ENCODE results near the gene KIF18B. TPM values are rescaled to one million over a fixed set of nuclear protein-coding genes. Genes with fewer than 3 reads are reported as not detected.

The KIF18B gene
- total RNA-seq, 1 experiment from 2014 or later, result 82.2 TPM

- ChIA-PET POLR2A (interaction anchor here (0.6 to 1.3 kb wide), 3 partner anchors 7 to 178 kb away, joined by 3 read pairs; partner anchors contain the start of gene HEXIM1), CTCF (interaction anchor here (0.6 to 5.5 kb wide), 14 partner anchors 8 to 191 kb away, joined by 3 to 117 read pairs (median 12); partner anchors contain the start of gene ACBD4)
- Mint-ChIP-seq H3K36me3 (no peaks in the 10 kb centered on the region), H3K27ac (no peak overlapping the region), H3K4me3 (peak overlapping the region; percentile 92), H3K4me1 (peaks cover 36% of the 10 kb centered on the region), H3K9me3 (no peaks in the 10 kb centered on the region), H3K27me3 (ENCODE audit: low read depth) (peaks cover 60% of the 10 kb centered on the region)
- ATAC-seq (peak; percentile 10), DNase-seq (ENCODE audit: low spot score) (peak; percentile 44)
- TF ChIP-seq, protein P1, sequence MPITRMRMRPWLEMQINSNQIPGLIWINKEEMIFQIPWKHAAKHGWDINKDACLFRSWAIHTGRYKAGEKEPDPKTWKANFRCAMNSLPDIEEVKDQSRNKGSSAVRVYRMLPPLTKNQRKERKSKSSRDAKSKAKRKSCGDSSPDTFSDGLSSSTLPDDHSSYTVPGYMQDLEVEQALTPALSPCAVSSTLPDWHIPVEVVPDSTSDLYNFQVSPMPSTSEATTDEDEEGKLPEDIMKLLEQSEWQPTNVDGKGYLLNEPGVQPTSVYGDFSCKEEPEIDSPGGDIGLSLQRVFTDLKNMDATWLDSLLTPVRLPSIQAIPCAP (CRISPR knock-in tag; IDR thresholded peaks at IDR 0.05), result no peak
- TF ChIP-seq ZBTB21 (CRISPR knock-in tag; IDR thresholded peaks at IDR 0.05; ENCODE audit: borderline replicate concordance), result peak; percentile 32; the same call in 1 of the 2 replicates
- no peak for TF ChIP-seq ATF3 (CRISPR knock-in tag; conservative IDR thresholded peaks at IDR 0.05)
- TF ChIP-seq, protein P2, sequence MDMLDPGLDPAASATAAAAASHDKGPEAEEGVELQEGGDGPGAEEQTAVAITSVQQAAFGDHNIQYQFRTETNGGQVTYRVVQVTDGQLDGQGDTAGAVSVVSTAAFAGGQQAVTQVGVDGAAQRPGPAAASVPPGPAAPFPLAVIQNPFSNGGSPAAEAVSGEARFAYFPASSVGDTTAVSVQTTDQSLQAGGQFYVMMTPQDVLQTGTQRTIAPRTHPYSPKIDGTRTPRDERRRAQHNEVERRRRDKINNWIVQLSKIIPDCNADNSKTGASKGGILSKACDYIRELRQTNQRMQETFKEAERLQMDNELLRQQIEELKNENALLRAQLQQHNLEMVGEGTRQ (CRISPR knock-in tag; IDR thresholded peaks at IDR 0.05), result no peak
- TF ChIP-seq ZNF396 (CRISPR knock-in tag; IDR thresholded peaks at IDR 0.05; ENCODE audit: borderline replicate concordance), result no peak
- no peak for TF ChIP-seq ZNF512 (CRISPR knock-in tag; IDR thresholded peaks at IDR 0.05; ENCODE audit: borderline replicate concordance)
- no peak for TF ChIP-seq GABPB1 (CRISPR knock-in tag; IDR thresholded peaks at IDR 0.05)
- peak; percentile 71; the same call in 1 of the 2 replicates for TF ChIP-seq RELA (CRISPR knock-in tag; IDR thresholded peaks at IDR 0.05; ENCODE audit: borderline replicate concordance)
- TF ChIP-seq ZNF425 (CRISPR knock-in tag; conservative IDR thresholded peaks at IDR 0.05), result no peak
- no peak for TF ChIP-seq CREB1 (CRISPR knock-in tag; IDR thresholded peaks at IDR 0.05)
- TF ChIP-seq SP1 (CRISPR knock-in tag; conservative IDR thresholded peaks at IDR 0.05), result 0 out of 2 replicates have a peak, but pooled peaks have one; percentile 49
Measured at GRCh38 chr17:44970136-44970741, 22.7 kb upstream of the KIF18B start.

DNA sequence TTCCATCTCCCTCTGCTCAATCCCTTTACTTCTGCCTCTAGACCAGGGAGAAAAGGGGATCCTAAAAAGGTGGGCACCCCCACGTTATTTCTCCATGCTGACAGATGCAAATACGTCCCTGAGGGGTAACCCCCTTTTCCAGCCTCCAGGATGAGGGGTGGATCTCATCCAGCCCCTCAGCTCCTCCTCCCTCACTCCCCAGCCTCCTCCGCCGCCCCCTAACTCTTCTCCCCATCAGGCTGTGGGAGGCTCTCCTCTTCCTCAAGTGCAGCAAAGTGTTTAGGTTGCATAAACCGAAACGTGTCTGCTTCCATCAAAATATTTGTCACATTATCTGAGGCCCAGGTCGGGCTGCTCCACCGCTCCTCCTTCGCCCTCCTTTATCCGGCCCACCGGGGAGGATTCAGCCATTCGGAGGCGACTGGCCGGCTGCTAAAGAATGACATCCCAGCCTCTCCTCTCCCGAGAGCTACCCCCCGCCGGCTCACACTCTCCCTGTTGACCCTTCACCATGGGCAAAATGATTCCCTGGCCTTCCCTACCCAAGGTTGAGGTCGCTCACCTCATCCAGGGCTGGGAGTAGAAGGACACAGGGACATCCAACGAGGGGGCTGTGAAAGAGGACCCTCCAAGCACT, 21.7 kb upstream of the KIF18B start:
- no peak for ATAC-seq
- peak; percentile 56 for DNase-seq (ENCODE audit: low spot score)
- H3K27me3 Mint-ChIP-seq (ENCODE audit: low read depth), result peaks cover 66% of the 10 kb centered on the region
- no peaks in the 10 kb centered on the region for H3K9me3 Mint-ChIP-seq
- H3K27ac Mint-ChIP-seq, result peak overlapping the region; percentile 74; the same call in 1 of the 2 replicates
- peaks cover 36% of the 10 kb centered on the region for H3K4me1 Mint-ChIP-seq
- no peak for TF ChIP-seq CDX4 (CRISPR knock-in tag; IDR thresholded peaks at IDR 0.05; ENCODE audit: borderline replicate concordance)
- no peak for TF ChIP-seq JAZF1 (CRISPR knock-in tag; IDR thresholded peaks at IDR 0.05)
- TF ChIP-seq PRRX2 (CRISPR knock-in tag; IDR thresholded peaks at IDR 0.05), result no peak
- TF ChIP-seq GTF2I (CRISPR knock-in tag; conservative IDR thresholded peaks at IDR 0.05), result no peak
- 0 out of 2 replicates have a peak, but pooled peaks have one; percentile 26 for TF ChIP-seq ZNF263 (CRISPR knock-in tag; IDR thresholded peaks at IDR 0.05; ENCODE audit: low read depth)
- TF ChIP-seq PREB (CRISPR knock-in tag; IDR thresholded peaks at IDR 0.05; ENCODE audit: borderline replicate concordance), result no peak
- POLR2A ChIA-PET, result interaction anchor here (1.3 to 2.0 kb wide), 2 partner anchors 8 to 18 kb away, joined by 3 to 8 read pairs; no protein-coding TSS in a partner anchor
- CTCF ChIA-PET, result interaction anchor here (0.5 to 5.5 kb wide), 29 partner anchors 9 to 228 kb away, joined by 3 to 117 read pairs (median 4); partner anchors contain the start of genes ACBD4, DCAKD, EFTUD2 and KIF18B
- H3K4me3 Mint-ChIP-seq, result peak overlapping the region; percentile 92
- no peaks in the 10 kb centered on the region for H3K36me3 Mint-ChIP-seq
